Nephron (organoid): Measurements from ENCODE around the gene ADGRD1.

ENCODE experiments used
- H3K27ac Mint-ChIP-seq, 3 experiments: 2 replicates each; pipeline ENCODE4 v1.8.0; 2020; ENCODE audit warnings: mixed read lengths in 3 of 3, mild to moderate bottlenecking in 2 of 3, moderate library complexity in 1 of 3
- H3K27me3 Mint-ChIP-seq: 2 replicates; pipeline ENCODE4 v1.8.0; 2021; ENCODE audit warnings: low read depth, mild to moderate bottlenecking, moderate library complexity, mixed read lengths
- H3K36me3 Mint-ChIP-seq: 2 replicates; pipeline ENCODE4 v1.8.0; 2020; ENCODE audit warnings: low read depth, mixed read lengths
- H3K4me1 Mint-ChIP-seq: 2 replicates; pipeline ENCODE4 v1.8.0; 2020; ENCODE audit warnings: mixed read lengths
- H3K4me3 Mint-ChIP-seq, 3 experiments: 2 replicates each; pipeline ENCODE4 v1.8.0; 2020; ENCODE audit warnings: mild to moderate bottlenecking in 3 of 3, mixed read lengths in 3 of 3, moderate library complexity in 2 of 3
- H3K9me3 Mint-ChIP-seq: 2 replicates; pipeline ENCODE4 v1.8.0; 2020; ENCODE audit warnings: mixed read lengths
- TF ChIP-seq, protein P1 (sequence below), 3 experiments: fragments of 200-600 bp; sonication (generic); IDR thresholded peaks; one replicate each; pipeline ENCODE4 v1.5.0; 2021; ENCODE audit warnings: antibody characterized with exemption in 3 of 3; ENCODE audit not compliant: unreplicated experiment in 3 of 3

The ADGRD1 gene

DNA sequence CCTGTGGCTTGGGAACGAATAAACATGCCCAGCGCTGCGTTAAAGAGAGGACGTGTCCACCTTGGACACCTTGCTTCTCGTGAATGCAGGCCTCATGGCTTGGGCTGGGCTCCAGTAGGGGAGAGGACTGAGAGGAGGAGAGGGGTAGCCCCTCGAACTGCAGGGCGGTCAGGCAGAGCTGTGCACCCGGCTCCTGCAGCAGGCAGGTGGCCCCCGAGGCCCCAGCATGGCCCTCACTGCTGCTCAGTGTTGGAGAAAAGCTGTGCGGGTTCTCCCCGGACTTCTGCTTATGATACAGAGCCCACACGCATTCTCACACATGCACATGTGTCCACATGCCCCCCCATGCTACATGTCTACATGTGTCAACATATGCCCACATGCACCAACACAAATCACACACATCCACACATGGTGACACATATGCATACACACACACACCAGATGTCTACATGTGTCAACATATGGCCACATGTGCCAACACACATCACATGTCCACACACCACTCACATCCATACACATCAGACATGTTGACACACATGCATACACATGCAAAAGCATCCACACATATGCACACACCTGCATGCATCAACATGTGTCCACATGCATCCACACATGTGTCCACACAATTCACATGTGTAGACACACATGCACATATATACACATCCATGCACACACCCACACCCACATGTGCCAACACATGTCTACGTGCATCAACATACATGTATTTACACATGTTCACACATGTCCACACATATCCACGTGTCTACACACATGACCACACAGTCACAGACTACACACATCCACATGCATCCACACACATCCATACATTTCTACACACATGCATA is 3.0 kb downstream of the ADGRD1 start:
- peaks cover 38% of the 10 kb centered on the region for H3K4me1 Mint-ChIP-seq
- H3K27me3 Mint-ChIP-seq: no peaks in the 10 kb centered on the region
- no peak overlapping the region for H3K27ac Mint-ChIP-seq
- no peak overlapping the region for H3K4me3 Mint-ChIP-seq
- TF ChIP-seq, protein P1, sequence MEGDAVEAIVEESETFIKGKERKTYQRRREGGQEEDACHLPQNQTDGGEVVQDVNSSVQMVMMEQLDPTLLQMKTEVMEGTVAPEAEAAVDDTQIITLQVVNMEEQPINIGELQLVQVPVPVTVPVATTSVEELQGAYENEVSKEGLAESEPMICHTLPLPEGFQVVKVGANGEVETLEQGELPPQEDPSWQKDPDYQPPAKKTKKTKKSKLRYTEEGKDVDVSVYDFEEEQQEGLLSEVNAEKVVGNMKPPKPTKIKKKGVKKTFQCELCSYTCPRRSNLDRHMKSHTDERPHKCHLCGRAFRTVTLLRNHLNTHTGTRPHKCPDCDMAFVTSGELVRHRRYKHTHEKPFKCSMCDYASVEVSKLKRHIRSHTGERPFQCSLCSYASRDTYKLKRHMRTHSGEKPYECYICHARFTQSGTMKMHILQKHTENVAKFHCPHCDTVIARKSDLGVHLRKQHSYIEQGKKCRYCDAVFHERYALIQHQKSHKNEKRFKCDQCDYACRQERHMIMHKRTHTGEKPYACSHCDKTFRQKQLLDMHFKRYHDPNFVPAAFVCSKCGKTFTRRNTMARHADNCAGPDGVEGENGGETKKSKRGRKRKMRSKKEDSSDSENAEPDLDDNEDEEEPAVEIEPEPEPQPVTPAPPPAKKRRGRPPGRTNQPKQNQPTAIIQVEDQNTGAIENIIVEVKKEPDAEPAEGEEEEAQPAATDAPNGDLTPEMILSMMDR (IDR thresholded peaks at IDR 0.05; ENCODE audit: unreplicated experiment in 3 of 3): no peak
- no peaks in the 10 kb centered on the region for H3K9me3 Mint-ChIP-seq
- H3K36me3 Mint-ChIP-seq: no peaks in the 10 kb centered on the region

DNA sequence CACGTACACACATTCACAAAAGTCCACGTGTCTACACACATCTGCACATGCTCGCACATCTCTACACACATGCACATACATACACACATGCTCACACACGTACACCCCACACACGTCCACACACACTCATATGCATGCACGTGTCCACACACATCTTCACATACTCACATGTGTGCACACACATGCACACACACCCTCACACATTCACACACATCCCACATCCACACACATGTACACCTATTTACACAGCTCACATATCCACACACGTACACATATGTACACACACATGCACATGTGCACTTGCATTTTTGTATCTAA is 3.6 kb downstream of the ADGRD1 start:
- Mint-ChIP-seq H3K4me3 (no peak overlapping the region), H3K9me3 (no peaks in the 10 kb centered on the region), H3K4me1 (peaks cover 38% of the 10 kb centered on the region), H3K27me3 (no peaks in the 10 kb centered on the region), H3K27ac (no peak overlapping the region), H3K36me3 (no peaks in the 10 kb centered on the region)
- TF ChIP-seq, protein P1 (IDR thresholded peaks at IDR 0.05; ENCODE audit: unreplicated experiment in 3 of 3): no peak

DNA sequence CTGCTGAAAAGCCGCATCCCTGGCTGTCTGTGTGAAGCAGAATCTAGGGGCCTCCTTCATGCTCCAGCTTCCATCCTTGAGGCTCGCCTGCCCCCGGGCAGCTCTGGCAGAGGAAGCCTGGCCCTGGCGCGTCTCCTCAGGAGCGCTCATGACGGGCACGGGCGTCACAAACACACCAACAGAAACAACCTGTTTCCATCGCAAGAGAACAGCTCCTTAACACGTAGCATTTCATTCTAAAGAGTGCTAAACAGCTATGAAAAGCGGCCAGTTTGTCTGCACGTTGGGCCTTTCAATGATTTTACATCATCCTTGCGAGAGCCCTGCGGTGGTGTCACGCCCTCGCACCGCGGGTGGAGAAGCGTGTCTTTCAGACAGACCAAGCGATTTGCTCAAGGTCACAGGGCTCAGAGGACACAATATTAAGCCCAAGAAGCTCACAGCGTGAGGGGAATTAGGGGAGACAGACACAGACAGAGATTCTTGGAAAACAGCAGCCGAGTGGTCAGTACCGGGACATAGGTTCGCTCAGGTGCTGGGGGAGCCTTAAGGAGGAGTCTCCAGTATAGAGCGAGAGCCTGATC is 4.9 kb downstream of the ADGRD1 start:
- Mint-ChIP-seq H3K4me1 (peaks cover 34% of the 10 kb centered on the region), H3K27ac (no peak overlapping the region), H3K36me3 (no peaks in the 10 kb centered on the region), H3K4me3 (no peak overlapping the region), H3K9me3 (no peaks in the 10 kb centered on the region), H3K27me3 (no peaks in the 10 kb centered on the region)
- TF ChIP-seq, protein P1 (IDR thresholded peaks at IDR 0.05; ENCODE audit: unreplicated experiment in 3 of 3): no peak

DNA sequence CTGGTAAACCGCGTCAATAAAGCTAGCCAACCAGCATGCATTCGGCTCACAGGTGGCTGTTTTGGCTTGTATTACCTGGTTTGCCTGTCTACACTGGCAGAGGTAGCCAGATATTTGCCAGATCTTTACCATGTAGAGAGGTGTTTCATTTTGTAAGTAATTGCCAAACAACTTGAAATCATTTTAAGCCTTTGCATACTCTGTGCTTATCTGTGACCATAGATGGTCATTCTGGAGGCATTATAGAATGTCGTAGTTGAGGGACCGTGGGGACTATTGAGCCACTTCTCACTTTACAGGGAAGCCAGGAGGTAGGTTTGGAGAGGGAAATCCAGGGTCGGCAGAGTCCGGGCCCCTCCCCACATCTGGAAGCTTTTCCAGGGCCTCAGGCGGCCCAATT is 5.9 kb downstream of the ADGRD1 start:
- H3K9me3 Mint-ChIP-seq: no peaks in the 10 kb centered on the region
- no peaks in the 10 kb centered on the region for H3K36me3 Mint-ChIP-seq
- no peak overlapping the region for H3K4me3 Mint-ChIP-seq
- peaks cover 28% of the 10 kb centered on the region for H3K4me1 Mint-ChIP-seq
- no peak overlapping the region for H3K27ac Mint-ChIP-seq
- H3K27me3 Mint-ChIP-seq: no peaks in the 10 kb centered on the region
- TF ChIP-seq, protein P1 (IDR thresholded peaks at IDR 0.05; ENCODE audit: unreplicated experiment in 3 of 3): no peak

DNA sequence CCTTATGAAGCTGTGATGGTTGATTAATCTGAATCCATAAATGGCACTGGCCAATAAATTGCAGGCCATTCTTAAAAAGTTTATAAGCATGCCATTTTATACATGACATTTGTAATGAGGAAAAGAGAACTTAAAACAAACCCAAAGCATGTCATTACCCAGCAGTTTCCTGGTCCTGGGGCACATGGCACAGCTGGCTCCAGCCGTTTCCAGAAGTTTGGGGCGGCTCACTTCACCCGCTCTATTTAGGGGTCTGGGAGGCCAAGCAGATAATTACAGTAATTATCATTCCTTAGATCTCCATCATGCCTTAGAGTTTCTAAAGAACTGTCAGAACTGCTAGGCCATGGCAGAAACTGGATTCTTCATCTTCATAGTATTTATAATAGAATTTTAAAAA is 6.4 kb downstream of the ADGRD1 start:
- Mint-ChIP-seq H3K27ac (no peak overlapping the region), H3K36me3 (no peaks in the 10 kb centered on the region), H3K9me3 (no peaks in the 10 kb centered on the region), H3K4me1 (peaks cover 25% of the 10 kb centered on the region), H3K27me3 (no peaks in the 10 kb centered on the region), H3K4me3 (no peak overlapping the region)
- TF ChIP-seq, protein P1 (IDR thresholded peaks at IDR 0.05; ENCODE audit: unreplicated experiment in 3 of 3): no peak

DNA sequence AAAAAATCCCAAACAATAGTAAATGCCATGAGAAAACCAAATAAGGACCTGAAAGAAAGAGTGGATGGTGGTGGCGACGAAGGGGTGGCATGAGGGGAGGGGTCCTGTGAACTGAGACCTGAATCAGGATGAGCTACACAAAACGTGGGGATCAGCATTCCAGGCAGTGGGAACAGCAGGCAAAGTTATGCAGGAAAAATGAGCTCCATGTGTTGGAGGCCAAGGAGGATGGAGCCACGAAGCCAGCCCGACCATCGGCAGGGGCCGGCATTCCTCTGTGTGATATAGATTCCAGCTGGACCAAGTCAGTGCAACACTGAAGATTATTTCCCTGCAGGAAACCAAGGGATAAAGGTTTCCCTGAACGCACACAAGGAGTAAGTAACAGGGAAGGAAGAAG is 7.1 kb downstream of the ADGRD1 start:
- Mint-ChIP-seq H3K27ac (no peak overlapping the region), H3K36me3 (no peaks in the 10 kb centered on the region), H3K4me3 (no peak overlapping the region), H3K4me1 (peaks cover 22% of the 10 kb centered on the region), H3K9me3 (no peaks in the 10 kb centered on the region), H3K27me3 (no peaks in the 10 kb centered on the region)
- TF ChIP-seq, protein P1 (IDR thresholded peaks at IDR 0.05; ENCODE audit: unreplicated experiment in 3 of 3): no peak
